ENCODE measurements around the gene CAVIN2. TPM values are rescaled to one million over a fixed set of nuclear protein-coding genes. Genes with fewer than 3 reads are reported as not detected.

CAVIN2 gene
- total RNA-seq (ENCODE audit: unreplicated experiment), result not detected
- long read RNA-seq, result 0 reads

GRCh38 chr2:191846515-191847476, at the start of gene CAVIN2:
CAVIN2 (minus strand) TSS chr2:191847088; CDS start chr2:191846925, 163 bp downstream.
- DNase-seq, result no peak
- H3K9me3 Mint-ChIP-seq (ENCODE audit: unreplicated experiment), result no peaks in the 10 kb centered on the region
- H3K36me3 Mint-ChIP-seq (ENCODE audit: unreplicated experiment), result no peaks in the 10 kb centered on the region
- no peak within 1 kb of the TSS for H3K27ac Mint-ChIP-seq (ENCODE audit: unreplicated experiment)
- H3K4me1 Mint-ChIP-seq (ENCODE audit: low read depth, unreplicated experiment), result peaks cover 13% of the 10 kb centered on the region
- TF ChIP-seq CTCF (IDR thresholded peaks at IDR 0.05; ENCODE audit: partially characterized antibody, unreplicated experiment), result no peak
- no peaks in the 10 kb centered on the region for H3K27me3 Mint-ChIP-seq (ENCODE audit: unreplicated experiment)
- no peak within 1 kb of the TSS for H3K4me3 Mint-ChIP-seq (ENCODE audit: unreplicated experiment)

- Mint-ChIP-seq H3K27me3 (ENCODE audit: unreplicated experiment) (peaks cover 1% of the 10 kb centered on the region), H3K36me3 (ENCODE audit: unreplicated experiment) (peaks cover 16% of the 10 kb centered on the region), H3K4me3 (ENCODE audit: unreplicated experiment) (no peak overlapping the region), H3K27ac (ENCODE audit: unreplicated experiment) (peak overlapping the region; percentile 78), H3K9me3 (ENCODE audit: unreplicated experiment) (peaks cover 1% of the 10 kb centered on the region), H3K4me1 (ENCODE audit: low read depth, unreplicated experiment) (peaks cover 16% of the 10 kb centered on the region)
- TF ChIP-seq CTCF (IDR thresholded peaks at IDR 0.05; ENCODE audit: partially characterized antibody, unreplicated experiment), result no peak
- DNase-seq, result no peak
Measured at GRCh38 chr2:191895743-191896142, 48.9 kb upstream of the CAVIN2 start.

- Mint-ChIP-seq H3K27me3 (ENCODE audit: unreplicated experiment) (peaks cover 1% of the 10 kb centered on the region), H3K4me3 (ENCODE audit: unreplicated experiment) (no peak overlapping the region), H3K9me3 (ENCODE audit: unreplicated experiment) (no peaks in the 10 kb centered on the region), H3K27ac (ENCODE audit: unreplicated experiment) (peak overlapping the region; percentile 78), H3K36me3 (ENCODE audit: unreplicated experiment) (peaks cover 11% of the 10 kb centered on the region), H3K4me1 (ENCODE audit: low read depth, unreplicated experiment) (peaks cover 16% of the 10 kb centered on the region)
- DNase-seq, result peak; percentile 25
- TF ChIP-seq CTCF (IDR thresholded peaks at IDR 0.05; ENCODE audit: partially characterized antibody, unreplicated experiment), result no peak
Measured at GRCh38 chr2:191895195-191895594, 48.3 kb upstream of the CAVIN2 start.

- Mint-ChIP-seq H3K27ac (ENCODE audit: unreplicated experiment) (peak overlapping the region; percentile 78), H3K36me3 (ENCODE audit: unreplicated experiment) (peaks cover 10% of the 10 kb centered on the region), H3K4me1 (ENCODE audit: low read depth, unreplicated experiment) (peaks cover 16% of the 10 kb centered on the region), H3K4me3 (ENCODE audit: unreplicated experiment) (no peak overlapping the region), H3K9me3 (ENCODE audit: unreplicated experiment) (no peaks in the 10 kb centered on the region), H3K27me3 (ENCODE audit: unreplicated experiment) (peaks cover 1% of the 10 kb centered on the region)
- no peak for DNase-seq
- TF ChIP-seq CTCF (IDR thresholded peaks at IDR 0.05; ENCODE audit: partially characterized antibody, unreplicated experiment), result no peak
Measured at GRCh38 chr2:191894681-191895147, 47.8 kb upstream of the CAVIN2 start.

- peaks cover 1% of the 10 kb centered on the region for H3K27me3 Mint-ChIP-seq (ENCODE audit: unreplicated experiment)
- no peak overlapping the region for H3K27ac Mint-ChIP-seq (ENCODE audit: unreplicated experiment)
- DNase-seq, result no peak
- TF ChIP-seq CTCF (IDR thresholded peaks at IDR 0.05; ENCODE audit: partially characterized antibody, unreplicated experiment), result no peak
- H3K9me3 Mint-ChIP-seq (ENCODE audit: unreplicated experiment), result no peaks in the 10 kb centered on the region
- H3K36me3 Mint-ChIP-seq (ENCODE audit: unreplicated experiment), result peaks cover 10% of the 10 kb centered on the region
- peaks cover 16% of the 10 kb centered on the region for H3K4me1 Mint-ChIP-seq (ENCODE audit: low read depth, unreplicated experiment)
- no peak overlapping the region for H3K4me3 Mint-ChIP-seq (ENCODE audit: unreplicated experiment)
Measured at GRCh38 chr2:191892391-191892790, 45.5 kb upstream of the CAVIN2 start.

Data from glutamatergic neuron (in vitro differentiated cells).